ENCODE measurements around the gene ERAS.
A peak's percentile ranks its signal among the peaks of the same experiment; 100 is the strongest.

ERAS gene

GRCh38 chrX:48794911-48795515 is 31.3 kb upstream of the ERAS start:
- DNase-seq (ENCODE audit: low read depth, low spot score), result peak; percentile 10
- no peak overlapping the region for H3K4me3 ChIP-seq (ENCODE audit: low read depth, low read length)
- TF ChIP-seq CTCF (IDR thresholded peaks at IDR 0.05; ENCODE audit: insufficient read depth, low read length, missing control alignments), result no peak
- ChIA-PET CTCF (no interaction called here), POLR2A (no interaction called here)

GRCh38 chrX:48798318-48798717 is 28.0 kb upstream of the ERAS start:
- ChIA-PET CTCF (no interaction called here), POLR2A (no interaction called here)
- no peak for TF ChIP-seq CTCF (IDR thresholded peaks at IDR 0.05; ENCODE audit: insufficient read depth, low read length, missing control alignments)
- H3K4me3 ChIP-seq (ENCODE audit: low read depth, low read length), result no peak overlapping the region
- no peak for DNase-seq (ENCODE audit: low read depth, low spot score)

GRCh38 chrX:48800574-48801279 is 25.6 kb upstream of the ERAS start:
- POLR2A ChIA-PET, result no interaction called here
- TF ChIP-seq CTCF (IDR thresholded peaks at IDR 0.05; ENCODE audit: insufficient read depth, low read length, missing control alignments), result no peak
- CTCF ChIA-PET, result no interaction called here
- no peak for DNase-seq (ENCODE audit: low read depth, low spot score)
- H3K4me3 ChIP-seq (ENCODE audit: low read depth, low read length), result peak overlapping the region; percentile 73

DNA sequence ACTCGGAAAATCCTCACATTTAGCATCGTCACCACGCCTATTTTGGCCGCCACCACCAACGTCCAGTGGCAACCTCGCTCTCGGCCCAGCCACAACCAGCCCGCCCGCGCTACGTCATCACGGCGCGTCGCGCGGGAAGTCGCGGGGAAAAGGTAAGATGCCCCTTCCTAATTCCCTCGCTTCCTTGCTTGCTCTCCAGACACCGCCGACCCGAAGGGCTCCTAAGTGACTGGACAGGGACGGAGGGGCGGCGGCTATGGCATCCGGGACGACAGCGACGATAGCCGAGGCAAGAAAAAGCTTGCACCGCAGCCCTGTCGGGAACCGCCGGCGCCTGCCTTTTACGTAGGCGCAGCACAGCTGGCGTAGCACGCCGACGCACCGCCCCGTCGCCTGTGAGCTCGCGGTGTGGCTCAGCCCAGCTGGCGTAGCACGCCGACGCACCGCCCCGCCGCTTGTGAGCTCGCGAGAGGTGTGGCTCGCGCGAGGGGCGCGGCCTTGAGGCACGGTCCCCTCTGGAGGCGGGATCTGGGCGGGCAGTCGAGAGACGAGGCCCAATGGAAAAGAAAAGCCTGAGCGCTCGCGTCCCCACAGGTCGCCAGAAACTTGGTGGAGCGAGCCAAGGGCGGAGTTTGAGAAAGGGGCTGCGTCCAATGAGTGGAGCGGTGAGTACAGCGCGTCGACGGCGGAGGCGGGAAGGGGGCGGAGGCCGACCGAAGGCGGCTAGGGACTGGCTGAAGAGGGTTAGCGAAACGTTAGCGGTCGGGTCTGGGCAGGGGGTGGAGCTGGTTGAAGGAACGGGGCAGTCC is 24.8 kb upstream of the ERAS start, which contains the start of gene HDAC6:
TSS of gene HDAC6 (plus strand) at position 788 of the 809 bp plus-strand sequence. CDS start 626 bp downstream, outside the sequence.
- peak within 1 kb of the TSS; percentile 73 for H3K4me3 ChIP-seq (ENCODE audit: low read depth, low read length)
- ChIA-PET POLR2A (no interaction called here), CTCF (no interaction called here)
- no peak for TF ChIP-seq CTCF (IDR thresholded peaks at IDR 0.05; ENCODE audit: insufficient read depth, low read length, missing control alignments)
- DNase-seq (ENCODE audit: low read depth, low spot score), result peak; percentile 86

- no peak for TF ChIP-seq CTCF (IDR thresholded peaks at IDR 0.05; ENCODE audit: insufficient read depth, low read length, missing control alignments)
- H3K4me3 ChIP-seq (ENCODE audit: low read depth, low read length), result peak overlapping the region; percentile 71
- POLR2A ChIA-PET, result no interaction called here
- CTCF ChIA-PET, result no interaction called here
- DNase-seq (ENCODE audit: low read depth, low spot score), result peak; percentile 12
Measured at GRCh38 chrX:48802089-48802904, 24.0 kb upstream of the ERAS start.
